A673 (cell line): ENCODE measurements around the gene SAMHD1.

Experiments
- CTCF ChIP-seq: fragments of 300-800, 200-600 bp; sonication (generic); conservative IDR thresholded peaks from 2 replicates; pipeline ENCODE4 v1.5.1; 2017; ENCODE audit warnings: low read depth, mild to moderate bottlenecking, antibody characterized with exemption, low read length, moderate library complexity, mixed read lengths
- EZH2 ChIP-seq: fragments of 200-600 bp; sonication (generic); IDR thresholded peaks from 2 replicates; pipeline ENCODE4 v1.6.1; 2017; ENCODE audit warnings: borderline replicate concordance, low read depth, mild to moderate bottlenecking, mixed read lengths, antibody characterized with exemption, low read length; ENCODE audit not compliant: poor library complexity, severe bottlenecking

GRCh38 chr20:36845288-36845971 is 106.1 kb downstream of the SAMHD1 start:
- no peak for TF ChIP-seq CTCF
- no peak for TF ChIP-seq EZH2
